ENCODE results near the gene PLA2G2F.

Gene PLA2G2F

DNA sequence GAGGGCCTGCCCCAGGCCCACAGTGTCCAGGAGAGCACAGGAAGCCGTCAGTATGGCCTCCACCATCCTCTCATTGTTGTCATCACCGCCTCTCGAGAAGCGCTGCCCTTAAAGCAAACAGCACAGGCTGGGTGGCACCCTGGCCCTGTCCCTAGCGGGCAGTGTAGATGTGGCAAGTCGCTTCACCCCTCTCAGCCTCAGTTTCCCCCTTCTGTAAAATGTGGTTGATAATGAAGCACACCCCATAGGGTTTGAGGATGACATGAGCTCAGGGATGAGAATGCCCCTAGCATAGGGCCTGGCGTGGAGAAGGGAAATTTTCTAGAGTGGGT, 13.4 kb downstream of the PLA2G2F start:
- TF ChIP-seq ZBTB8A (tag by site-specific recombination; IDR thresholded peaks at IDR 0.05) (no peak), ZNF654 (tag by site-specific recombination; IDR thresholded peaks at IDR 0.05; ENCODE audit: low read depth) (no peak), ZNF558 (tag by site-specific recombination; IDR thresholded peaks at IDR 0.05) (no peak), ZNF624 (tag by site-specific recombination; IDR thresholded peaks at IDR 0.05) (no peak), ZNF23 (tag by site-specific recombination; IDR thresholded peaks at IDR 0.05; ENCODE audit: borderline replicate concordance) (no peak), ZNF544 (tag by site-specific recombination; IDR thresholded peaks at IDR 0.05) (no peak)
- TF ChIP-seq, protein P1, sequence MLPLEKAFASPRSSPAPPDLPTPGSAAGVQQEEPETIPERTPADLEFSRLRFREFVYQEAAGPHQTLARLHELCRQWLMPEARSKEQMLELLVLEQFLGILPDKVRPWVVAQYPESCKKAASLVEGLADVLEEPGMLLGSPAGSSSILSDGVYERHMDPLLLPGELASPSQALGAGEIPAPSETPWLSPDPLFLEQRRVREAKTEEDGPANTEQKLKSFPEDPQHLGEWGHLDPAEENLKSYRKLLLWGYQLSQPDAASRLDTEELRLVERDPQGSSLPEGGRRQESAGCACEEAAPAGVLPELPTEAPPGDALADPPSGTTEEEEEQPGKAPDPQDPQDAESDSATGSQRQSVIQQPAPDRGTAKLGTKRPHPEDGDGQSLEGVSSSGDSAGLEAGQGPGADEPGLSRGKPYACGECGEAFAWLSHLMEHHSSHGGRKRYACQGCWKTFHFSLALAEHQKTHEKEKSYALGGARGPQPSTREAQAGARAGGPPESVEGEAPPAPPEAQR (tag by site-specific recombination; IDR thresholded peaks at IDR 0.05): no peak
- no peak overlapping the region for H3K27ac ChIP-seq (ENCODE audit: extremely low read depth, low read depth, low read length)
- ChIA-PET POLR2A (no interaction called here), CTCF (interaction anchor here (0.6 to 6.0 kb wide), 18 partner anchors 8 to 490 kb away, joined by 3 to 53 read pairs (median 4); no protein-coding TSS in a partner anchor)
- no peaks in the 10 kb centered on the region for H3K9me3 ChIP-seq (ENCODE audit: control insufficient read depth, insufficient read depth, low read depth, low read length)
- no peaks in the 10 kb centered on the region for H3K4me1 ChIP-seq (ENCODE audit: control insufficient read depth, insufficient read depth, low read length)
- no peaks in the 10 kb centered on the region for H3K36me3 ChIP-seq (ENCODE audit: control insufficient read depth in 2 of 2, insufficient read depth in 1 of 2, low read length in 2 of 2)
- H3K4me3 ChIP-seq (ENCODE audit: low read depth, low read length): no peak overlapping the region

GRCh38 chr1:20153000-20153418, 13.9 kb downstream of the PLA2G2F start:
- Histone ChIP-seq H3K9me3 (ENCODE audit: control insufficient read depth, insufficient read depth, low read depth, low read length) (no peaks in the 10 kb centered on the region), H3K4me1 (ENCODE audit: control insufficient read depth, insufficient read depth, low read length) (no peaks in the 10 kb centered on the region), H3K4me3 (ENCODE audit: low read depth, low read length) (no peak overlapping the region), H3K27ac (ENCODE audit: extremely low read depth, low read depth, low read length) (no peak overlapping the region), H3K36me3 (ENCODE audit: control insufficient read depth in 2 of 2, insufficient read depth in 1 of 2, low read length in 2 of 2) (no peaks in the 10 kb centered on the region)
- CTCF ChIA-PET: interaction anchor here (0.6 to 6.0 kb wide), 16 partner anchors 9 to 491 kb away, joined by 3 to 53 read pairs (median 4); no protein-coding TSS in a partner anchor
- TF ChIP-seq REST (tag by site-specific recombination; IDR thresholded peaks at IDR 0.05): no peak
- TF ChIP-seq, protein P2, sequence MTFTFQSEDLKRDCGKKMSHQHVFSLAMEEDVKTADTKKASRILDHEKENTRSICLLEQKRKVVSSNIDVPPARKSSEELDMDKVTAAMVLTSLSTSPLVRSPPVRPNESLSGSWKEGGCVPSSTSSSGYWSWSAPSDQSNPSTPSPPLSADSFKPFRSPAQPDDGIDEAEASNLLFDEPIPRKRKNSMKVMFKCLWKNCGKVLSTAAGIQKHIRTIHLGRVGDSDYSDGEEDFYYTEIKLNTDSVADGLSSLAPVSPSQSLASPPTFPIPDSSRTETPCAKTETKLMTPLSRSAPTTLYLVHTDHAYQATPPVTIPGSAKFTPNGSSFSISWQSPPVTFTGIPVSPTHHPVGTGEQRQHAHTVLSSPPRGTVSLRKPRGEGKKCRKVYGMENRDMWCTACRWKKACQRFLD (tag by site-specific recombination; IDR thresholded peaks at IDR 0.05): no peak
- TF ChIP-seq ZNF169 (tag by site-specific recombination; IDR thresholded peaks at IDR 0.05): no peak
- TF ChIP-seq MEIS1 (CRISPR knock-in tag; IDR thresholded peaks at IDR 0.05; ENCODE audit: borderline replicate concordance): no peak
- no peak for TF ChIP-seq ZNF221 (tag by site-specific recombination; IDR thresholded peaks at IDR 0.05; ENCODE audit: borderline replicate concordance)
- TF ChIP-seq SP7 (tag by site-specific recombination; IDR thresholded peaks at IDR 0.05): no peak
- TF ChIP-seq ZNF514 (tag by site-specific recombination; IDR thresholded peaks at IDR 0.05): no peak
- no peak for TF ChIP-seq ZNF214 (tag by site-specific recombination; IDR thresholded peaks at IDR 0.05; ENCODE audit: borderline replicate concordance)
- TF ChIP-seq, protein P3, sequence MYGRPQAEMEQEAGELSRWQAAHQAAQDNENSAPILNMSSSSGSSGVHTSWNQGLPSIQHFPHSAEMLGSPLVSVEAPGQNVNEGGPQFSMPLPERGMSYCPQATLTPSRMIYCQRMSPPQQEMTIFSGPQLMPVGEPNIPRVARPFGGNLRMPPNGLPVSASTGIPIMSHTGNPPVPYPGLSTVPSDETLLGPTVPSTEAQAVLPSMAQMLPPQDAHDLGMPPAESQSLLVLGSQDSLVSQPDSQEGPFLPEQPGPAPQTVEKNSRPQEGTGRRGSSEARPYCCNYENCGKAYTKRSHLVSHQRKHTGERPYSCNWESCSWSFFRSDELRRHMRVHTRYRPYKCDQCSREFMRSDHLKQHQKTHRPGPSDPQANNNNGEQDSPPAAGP (tag by site-specific recombination; IDR thresholded peaks at IDR 0.05): no peak
- no peak for TF ChIP-seq ZNF48 (tag by site-specific recombination; IDR thresholded peaks at IDR 0.05)
- no peak for TF ChIP-seq SCRT2 (tag by site-specific recombination; IDR thresholded peaks at IDR 0.05)
- no peak for TF ChIP-seq TCF7L2 (IDR thresholded peaks at IDR 0.05; ENCODE audit: borderline replicate concordance, low read depth, low read length)
- TF ChIP-seq PRDM1 (tag by site-specific recombination; IDR thresholded peaks at IDR 0.05): no peak
- no peak for TF ChIP-seq BCL6B (tag by site-specific recombination; IDR thresholded peaks at IDR 0.05)
- no peak for TF ChIP-seq ZNF19 (tag by site-specific recombination; IDR thresholded peaks at IDR 0.05; ENCODE audit: low read depth)
- TF ChIP-seq ZFP41 (tag by site-specific recombination; IDR thresholded peaks at IDR 0.05; ENCODE audit: borderline replicate concordance): no peak
- no peak for TF ChIP-seq ZNF701 (tag by site-specific recombination; IDR thresholded peaks at IDR 0.05)
- TF ChIP-seq ZNF266 (tag by site-specific recombination; IDR thresholded peaks at IDR 0.05; ENCODE audit: low read depth): no peak
- no peak for TF ChIP-seq ZBTB8A (tag by site-specific recombination; IDR thresholded peaks at IDR 0.05)
- no peak for TF ChIP-seq ZNF561 (tag by site-specific recombination; IDR thresholded peaks at IDR 0.05; ENCODE audit: borderline replicate concordance)
- POLR2A ChIA-PET: no interaction called here

Measured in HEK293 (cell line).